NCI-H226 (cell line): ENCODE results near the gene FBLN7.
"Not testable (repeated sequence)": the region's sequence is repeated elsewhere in the genome, so short reads cannot be mapped to it uniquely, and the experiment has no call there.

Experiments
- DNase-seq: peaks from one replicate; pipeline ENCODE4 v3.0.0-alpha.2; 2015

The FBLN7 gene, protein sequence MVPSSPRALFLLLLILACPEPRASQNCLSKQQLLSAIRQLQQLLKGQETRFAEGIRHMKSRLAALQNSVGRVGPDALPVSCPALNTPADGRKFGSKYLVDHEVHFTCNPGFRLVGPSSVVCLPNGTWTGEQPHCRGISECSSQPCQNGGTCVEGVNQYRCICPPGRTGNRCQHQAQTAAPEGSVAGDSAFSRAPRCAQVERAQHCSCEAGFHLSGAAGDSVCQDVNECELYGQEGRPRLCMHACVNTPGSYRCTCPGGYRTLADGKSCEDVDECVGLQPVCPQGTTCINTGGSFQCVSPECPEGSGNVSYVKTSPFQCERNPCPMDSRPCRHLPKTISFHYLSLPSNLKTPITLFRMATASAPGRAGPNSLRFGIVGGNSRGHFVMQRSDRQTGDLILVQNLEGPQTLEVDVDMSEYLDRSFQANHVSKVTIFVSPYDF

GRCh38 chr2:112138159-112139032 lies at the start of gene FBLN7:
TSS of gene FBLN7 (plus strand) at chr2:112138385. CDS start at chr2:112138656, 271 bp downstream.
- DNase-seq = no peak

- DNase-seq = no peak
Observed at GRCh38 chr2:112089375-112089774, 48.8 kb upstream of the FBLN7 start.

- DNase-seq = peak; percentile 43
Observed at GRCh38 chr2:112092286-112093041, 45.7 kb upstream of the FBLN7 start.

- no peak for DNase-seq
Observed at GRCh38 chr2:112093216-112093615, 45.0 kb upstream of the FBLN7 start.

DNA sequence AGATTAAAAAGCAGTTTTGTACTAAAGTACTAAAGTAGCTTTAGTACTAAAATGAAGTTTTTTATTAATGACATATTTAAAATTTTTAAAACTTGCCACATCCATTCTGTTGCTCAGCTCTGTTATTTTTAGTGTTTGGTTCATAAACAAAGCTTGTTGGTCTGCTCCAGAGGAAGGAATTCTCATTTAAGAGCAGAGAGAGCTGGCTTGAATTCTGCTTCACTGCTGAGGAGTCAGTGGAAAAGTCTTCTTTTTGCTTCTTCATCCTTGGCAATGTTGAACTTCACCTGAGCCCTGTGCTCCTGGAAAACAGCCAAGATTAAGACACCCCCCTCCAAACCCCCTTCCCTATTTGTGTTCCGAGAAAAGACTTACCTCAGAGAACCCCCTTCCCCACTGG lies 42.5 kb upstream of the FBLN7 start:
- no peak for DNase-seq

DNA sequence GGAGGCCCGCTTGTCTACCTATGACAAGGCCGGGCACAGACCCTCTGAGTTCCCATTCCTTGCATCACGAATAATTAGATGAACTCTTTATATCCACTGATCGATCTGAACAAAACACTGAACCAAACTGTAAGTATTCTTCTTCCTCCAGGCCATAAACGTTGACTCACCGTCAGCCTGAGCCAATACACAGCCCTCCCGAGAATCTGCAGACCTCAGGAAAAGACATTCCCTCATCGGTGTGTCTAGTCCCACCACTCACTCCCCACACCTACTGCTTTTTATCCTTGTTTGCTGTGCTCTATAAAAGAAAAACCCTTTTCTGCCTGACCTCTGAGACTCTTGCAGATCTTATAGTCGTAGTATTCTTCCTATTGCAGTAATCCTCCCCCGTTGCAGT lies 42.1 kb upstream of the FBLN7 start:
- no peak for DNase-seq

- DNase-seq = peak; percentile 6
Observed at GRCh38 chr2:112108178-112108832, 29.9 kb upstream of the FBLN7 start.

DNA sequence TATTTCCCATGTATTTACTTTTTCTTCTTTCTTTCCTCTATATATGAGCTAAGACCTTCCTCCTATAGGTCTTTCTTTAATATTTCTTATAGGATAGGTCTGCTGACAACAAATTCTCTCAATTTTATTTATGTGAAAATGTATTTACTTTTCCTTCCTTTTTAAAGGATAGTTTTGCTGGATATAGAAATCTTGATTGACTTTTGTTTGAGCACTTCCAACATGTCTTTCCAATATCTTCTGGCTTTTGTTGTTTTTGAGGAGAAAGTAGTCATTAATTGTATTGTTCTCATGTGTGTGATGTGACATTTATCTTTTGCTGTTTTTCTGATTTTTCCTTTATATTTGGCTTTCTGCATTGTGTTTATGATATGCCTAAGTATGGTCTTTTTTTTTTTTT lies 28.9 kb upstream of the FBLN7 start:
- DNase-seq = no peak

- DNase-seq = no peak
Observed at GRCh38 chr2:112110966-112111365, 27.2 kb upstream of the FBLN7 start.

DNA sequence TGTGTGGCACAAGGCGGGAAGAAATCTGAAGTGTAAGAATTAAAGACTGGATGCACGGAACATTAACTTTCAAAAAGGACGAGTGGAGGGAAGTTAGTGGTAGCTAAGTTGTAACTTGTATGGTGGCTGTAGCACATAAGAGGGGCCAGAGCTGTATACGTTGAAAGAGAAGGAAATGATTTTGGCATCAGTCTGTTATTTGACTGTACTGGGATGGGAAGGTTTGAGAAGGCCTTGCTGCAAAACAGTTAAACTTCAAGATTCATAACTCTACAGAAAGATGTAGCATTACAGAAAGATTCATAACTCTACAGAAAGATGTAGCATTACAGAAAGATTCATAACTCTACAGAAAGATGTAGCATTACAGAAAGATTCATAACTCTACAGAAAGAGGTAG lies 24.8 kb upstream of the FBLN7 start:
- DNase-seq = not testable (repeated sequence)

DNA sequence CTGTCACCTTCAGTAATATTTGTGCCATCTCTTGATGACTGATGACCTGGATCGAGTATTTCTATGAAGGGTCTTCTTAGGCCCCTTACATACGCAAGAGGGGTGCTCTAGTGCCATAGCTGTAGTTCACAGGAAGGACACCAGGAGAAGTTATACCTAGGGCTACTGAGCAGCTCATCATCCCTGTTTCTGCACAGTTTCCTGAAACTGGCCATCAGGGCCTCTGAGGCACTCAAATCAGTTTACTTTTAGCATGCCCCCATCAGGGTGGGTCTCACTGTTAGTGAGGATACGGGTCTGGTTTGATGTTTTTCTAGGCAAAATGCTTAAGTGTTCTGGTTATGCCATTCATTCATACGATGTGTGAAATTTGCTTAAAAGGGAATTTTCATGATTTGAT lies 20.0 kb upstream of the FBLN7 start:
- no peak for DNase-seq

DNA sequence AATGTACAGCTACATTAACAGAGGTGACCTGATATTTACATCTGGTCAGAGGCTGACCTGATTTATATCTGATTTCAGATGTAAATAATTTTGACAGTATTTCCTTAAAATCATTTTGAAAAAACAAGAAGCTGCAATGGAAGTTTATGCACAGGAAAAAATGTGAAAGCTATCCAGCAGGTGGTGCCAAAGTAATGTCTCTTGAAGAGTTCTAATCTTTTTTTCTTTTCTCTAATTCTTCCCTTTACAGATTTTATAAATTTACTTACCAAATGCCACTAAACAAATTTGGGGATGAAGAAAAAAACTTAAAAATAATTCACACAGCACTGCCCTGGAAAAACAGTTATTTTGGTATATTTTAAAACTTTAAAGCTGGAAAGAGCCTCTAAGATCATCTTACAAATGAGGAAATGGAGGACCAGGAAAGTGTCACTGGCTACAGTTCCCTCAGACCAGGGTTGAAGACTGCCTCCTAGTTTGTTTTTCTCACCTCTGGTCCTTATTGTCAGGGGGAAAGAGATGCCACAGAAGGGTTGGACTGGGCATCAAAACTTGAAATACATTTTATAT lies 16.4 kb upstream of the FBLN7 start:
- no peak for DNase-seq

- no peak for DNase-seq
Observed at GRCh38 chr2:112129060-112129459, 9.1 kb upstream of the FBLN7 start.

- DNase-seq = no peak
Observed at GRCh38 chr2:112133344-112133743, 4.8 kb upstream of the FBLN7 start.

DNA sequence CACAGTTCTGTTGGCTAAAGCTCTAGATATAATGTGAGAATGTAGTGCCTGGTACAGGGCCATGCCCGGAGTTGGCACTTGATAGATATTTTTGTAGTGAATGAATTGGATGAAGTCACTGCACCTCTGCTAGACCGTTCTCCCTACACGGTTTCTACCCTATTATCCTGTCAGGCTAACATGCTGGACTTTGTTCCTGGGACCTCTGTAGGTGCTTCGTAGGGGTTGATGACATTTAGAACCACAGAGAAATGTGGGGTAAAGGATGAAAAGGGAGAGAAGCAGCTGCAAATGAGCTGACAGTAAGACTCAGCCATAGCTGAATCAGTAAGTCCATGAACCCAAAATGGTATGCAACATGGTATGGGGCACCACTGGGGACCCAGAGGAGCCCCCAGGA lies 4.1 kb upstream of the FBLN7 start:
- no peak for DNase-seq

- DNase-seq = no peak
Observed at GRCh38 chr2:112136096-112136495, 2.1 kb upstream of the FBLN7 start.

DNA sequence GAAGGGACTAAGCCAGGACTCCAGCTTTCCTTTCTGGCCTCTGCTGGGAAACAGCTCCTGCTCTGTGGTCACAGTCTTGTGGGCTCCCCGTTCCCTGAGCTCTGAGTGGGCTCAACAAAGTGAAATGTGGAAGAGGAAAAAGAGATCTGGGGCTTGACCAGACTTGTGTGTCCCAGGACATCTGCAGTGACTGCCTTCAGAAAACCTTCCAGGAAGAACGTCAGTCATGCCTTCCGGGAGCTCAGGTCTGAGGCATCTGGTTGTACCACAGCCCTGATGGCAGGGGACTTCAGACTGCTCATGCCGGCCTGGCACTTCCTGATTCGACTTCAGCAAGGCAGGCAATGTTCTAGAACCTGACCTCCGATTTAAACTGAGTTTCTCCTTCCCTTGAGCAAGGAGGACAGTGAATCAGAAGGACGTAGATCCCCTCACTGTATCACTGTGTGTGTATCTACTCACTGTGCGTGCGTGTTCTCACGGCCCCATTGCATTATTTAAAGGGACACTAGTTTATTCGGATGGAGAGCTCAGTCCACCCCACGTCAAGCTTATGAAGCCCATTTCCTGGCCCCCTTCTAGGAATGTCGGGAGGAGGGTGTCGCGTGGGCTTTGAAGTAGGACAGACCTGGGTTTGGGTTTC lies 548 bp upstream of the FBLN7 start:
- DNase-seq = no peak

- not testable (repeated sequence) for DNase-seq
Observed at GRCh38 chr2:112139033-112139614, 939 bp downstream of the FBLN7 start.

DNA sequence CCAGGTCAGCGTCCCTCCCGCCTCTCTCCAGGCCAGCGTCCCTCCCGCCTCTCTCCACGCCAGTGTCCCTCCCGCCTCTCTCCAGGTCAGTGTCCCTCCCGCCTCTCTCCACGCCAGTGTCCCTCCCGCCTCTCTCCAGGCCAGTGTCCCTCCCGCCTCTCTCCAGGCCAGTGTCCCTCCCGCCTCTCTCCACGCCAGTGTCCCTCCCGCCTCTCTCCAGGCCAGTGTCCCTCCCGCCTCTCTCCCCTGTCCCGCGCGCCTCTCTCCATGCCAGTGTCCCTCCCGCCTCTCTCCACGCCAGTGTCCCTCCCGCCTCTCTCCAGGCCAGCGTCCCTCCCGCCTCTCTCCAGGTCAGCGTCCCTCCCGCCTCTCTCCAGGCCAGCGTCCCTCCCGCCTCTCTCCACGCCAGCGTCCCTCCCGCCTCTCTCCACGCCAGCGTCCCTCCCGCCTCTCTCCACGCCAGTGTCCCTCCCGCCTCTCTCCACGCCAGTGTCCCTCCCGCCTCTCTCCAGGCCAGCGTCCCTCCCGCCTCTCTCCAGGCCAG lies 1.5 kb downstream of the FBLN7 start:
- not testable (repeated sequence) for DNase-seq

DNA sequence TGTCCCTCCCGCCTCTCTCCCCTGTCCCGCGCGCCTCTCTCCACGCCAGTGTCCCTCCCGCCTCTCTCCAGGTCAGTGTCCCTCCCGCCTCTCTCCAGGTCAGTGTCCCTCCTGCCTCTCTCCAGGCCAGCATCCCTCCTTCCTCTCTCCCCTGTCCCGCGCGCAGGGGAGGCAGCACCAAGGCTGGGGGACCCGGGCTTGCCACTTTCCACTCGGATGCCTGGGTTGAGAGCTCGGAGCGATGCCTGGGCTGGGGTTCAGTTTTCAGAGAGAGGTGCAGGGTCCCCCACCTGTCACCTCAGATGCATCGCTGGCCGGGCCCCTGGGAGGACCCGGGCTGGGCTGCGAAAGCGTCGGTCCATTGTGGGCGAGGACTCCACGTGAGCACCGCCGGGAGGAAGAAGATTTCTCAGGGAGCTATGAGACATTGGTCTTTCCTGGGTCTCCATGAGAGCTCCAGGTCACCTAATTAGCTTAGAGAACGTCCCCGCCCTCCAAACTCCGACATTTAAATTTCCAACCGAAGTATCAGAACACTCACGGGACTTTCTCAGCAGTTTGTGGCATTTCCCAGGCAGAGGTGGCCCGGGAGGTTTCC lies 2.1 kb downstream of the FBLN7 start:
- DNase-seq = no peak
